GM19351 (cell line): ENCODE measurements around the gene NDST4.

Experiments used
- ATAC-seq: cut with Tn5 transposase; IDR thresholded peaks from one replicate; pipeline ENCODE4 v1.9.1; 2021; ENCODE audit warnings: mild to moderate bottlenecking, moderate library complexity; ENCODE audit not compliant: unreplicated experiment

The NDST4 gene

GRCh38 chr4:114811564-114812301 lies 301.7 kb downstream of the NDST4 start:
- no peak for ATAC-seq

GRCh38 chr4:114807759-114808404 lies 305.5 kb downstream of the NDST4 start:
- ATAC-seq, result peak; percentile 99

GRCh38 chr4:114807357-114807756 lies 306.1 kb downstream of the NDST4 start:
- peak; percentile 14 for ATAC-seq

- no peak for ATAC-seq
Observed at GRCh38 chr4:114791976-114792375, 321.4 kb downstream of the NDST4 start.

- ATAC-seq, result no peak
Observed at GRCh38 chr4:114785570-114785969, 327.9 kb downstream of the NDST4 start.

- no peak for ATAC-seq
Observed at GRCh38 chr4:114783215-114783595, 330.2 kb downstream of the NDST4 start.

- no peak for ATAC-seq
Observed at GRCh38 chr4:114782415-114783214, 330.8 kb downstream of the NDST4 start.

GRCh38 chr4:114780205-114780604 lies 333.2 kb downstream of the NDST4 start:
- ATAC-seq, result peak; percentile 65
